PFSK-1 (cell line): ENCODE data around the gene FIP1L1.

Experiments
- POLR2AphosphoS5 ChIP-seq: IDR thresholded peaks from 2 replicates; pipeline ENCODE4 v1.6.1; 2012; ENCODE audit warnings: low read depth, mild to moderate bottlenecking, control low read depth, low read length, moderate library complexity
- REST ChIP-seq, 2 experiments: IDR thresholded peaks; 2 replicates each; pipeline versions ENCODE4 v1.6.1 to v1.8.0; 2011 to 2012; ENCODE audit warnings: low read depth in 2 of 2, low read length in 2 of 2, control low read depth in 1 of 2, inconsistent platforms in 1 of 2, mild to moderate bottlenecking in 1 of 2, moderate library complexity in 1 of 2; ENCODE audit not compliant: insufficient read depth in 1 of 2
- SIN3A ChIP-seq: IDR thresholded peaks from 2 replicates; pipeline ENCODE4 v1.6.1; 2012; ENCODE audit warnings: mild to moderate bottlenecking, low read length, moderate library complexity, borderline replicate concordance; ENCODE audit not compliant: insufficient read depth
- TAF1 ChIP-seq: IDR thresholded peaks from 2 replicates; pipeline ENCODE4 v1.6.1; 2012; ENCODE audit warnings: low read length, control low read depth, borderline replicate concordance; ENCODE audit not compliant: insufficient read depth

DNA sequence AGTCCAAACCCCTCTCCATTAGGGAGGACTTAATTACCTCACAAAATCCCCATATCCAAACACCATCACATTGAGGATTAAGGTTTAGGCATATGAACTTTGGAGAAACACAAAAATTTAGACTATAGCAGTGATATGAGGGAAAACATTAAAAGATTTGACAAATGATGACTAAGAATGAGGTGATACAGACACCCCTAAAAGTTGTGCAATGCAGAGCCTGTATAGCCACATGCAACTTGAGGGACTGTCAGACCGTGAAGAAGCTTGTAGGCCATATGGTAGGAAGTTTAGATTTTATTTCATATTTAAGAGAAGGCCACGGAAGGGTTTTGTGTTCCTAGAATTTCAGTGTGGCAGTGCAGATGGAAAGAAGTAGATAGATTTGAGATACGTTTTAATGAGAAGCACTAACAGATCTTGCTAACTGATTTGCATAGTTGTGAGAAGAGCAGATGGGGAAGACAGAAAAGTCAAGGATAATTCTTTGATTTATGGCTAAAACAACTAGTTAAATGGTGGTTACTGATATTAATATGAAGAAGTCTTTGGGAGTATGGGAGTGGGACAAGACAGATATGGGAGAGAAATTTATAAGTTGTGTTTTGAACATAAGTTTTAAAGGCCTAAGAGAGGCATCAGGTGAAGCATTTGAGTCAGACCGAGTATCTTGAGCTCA lies 5.5 kb upstream of the FIP1L1 start:
- TF ChIP-seq TAF1 (no peak), POLR2AphosphoS5 (no peak), REST (IDR thresholded peaks at IDR 0.05; ENCODE audit: insufficient read depth in 1 of 2, low read depth in 2 of 2, low read length in 2 of 2) (no peak), SIN3A (no peak)
